ENCODE measurements around the gene LRP5.

The LRP5 gene

DNA sequence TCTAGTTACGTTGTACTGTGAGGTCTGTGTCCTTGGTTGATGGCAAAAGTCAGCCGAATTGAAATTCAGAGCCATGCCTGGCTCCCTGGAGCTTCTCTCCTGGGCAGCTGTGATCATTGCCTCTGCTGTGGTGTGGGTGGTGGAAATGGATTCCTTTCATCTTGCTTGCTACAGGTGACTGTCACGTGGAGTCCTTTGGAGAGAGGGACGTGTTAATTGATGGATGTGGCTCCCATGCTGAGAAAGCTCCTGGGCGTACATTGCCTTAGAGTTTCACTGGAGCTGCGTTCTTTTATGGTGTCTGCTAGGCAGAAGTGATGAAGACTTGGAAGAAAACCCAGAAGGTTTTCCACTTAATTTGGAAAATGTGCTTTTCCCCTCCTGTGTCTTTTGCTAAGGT is 106.3 kb downstream of the LRP5 start:
- CTCF ChIA-PET: no interaction called here
- H3K4me3 ChIP-seq (ENCODE audit: control insufficient read depth in 1 of 7, extremely low read depth in 1 of 7, insufficient read depth in 4 of 7, low read depth in 2 of 7, low read length in 6 of 7): no peak overlapping the region
- no peak for DNase-seq
- peaks cover 3 to 59% (median 36%) of the 10 kb centered on the region in 4 experiments for H3K36me3 ChIP-seq (ENCODE audit: control insufficient read depth in 4 of 4, insufficient read depth in 4 of 4, low read length in 3 of 4)
- WGBS (ENCODE audit: insufficient coverage): 100% methylated on average over 6 of the region's 6 CpGs
- no peak overlapping the region for H3K27ac ChIP-seq (ENCODE audit: insufficient read depth in 1 of 2, low read depth in 1 of 2, low read length in 2 of 2, poor library complexity in 1 of 2, severe bottlenecking in 2 of 2)
- peaks cover 0 to 15% (median 7%) of the 10 kb centered on the region in 4 experiments for H3K4me1 ChIP-seq (ENCODE audit: control extremely low read depth in 1 of 4, control insufficient read depth in 4 of 4, insufficient read depth in 4 of 4, low read length in 3 of 4)
- POLR2A ChIA-PET: no interaction called here
- H3K27me3 ChIP-seq (replicated peaks in 2 of 5; ENCODE audit: control insufficient read depth in 4 of 5, insufficient read depth in 5 of 5, low read length in 4 of 5): no peaks in the 10 kb centered on the region
- no peaks in the 10 kb centered on the region for H3K9me3 ChIP-seq (ENCODE audit: control extremely low read depth in 1 of 5, control insufficient read depth in 4 of 5, insufficient read depth in 2 of 5, low read depth in 1 of 5, low read length in 4 of 5)

DNA sequence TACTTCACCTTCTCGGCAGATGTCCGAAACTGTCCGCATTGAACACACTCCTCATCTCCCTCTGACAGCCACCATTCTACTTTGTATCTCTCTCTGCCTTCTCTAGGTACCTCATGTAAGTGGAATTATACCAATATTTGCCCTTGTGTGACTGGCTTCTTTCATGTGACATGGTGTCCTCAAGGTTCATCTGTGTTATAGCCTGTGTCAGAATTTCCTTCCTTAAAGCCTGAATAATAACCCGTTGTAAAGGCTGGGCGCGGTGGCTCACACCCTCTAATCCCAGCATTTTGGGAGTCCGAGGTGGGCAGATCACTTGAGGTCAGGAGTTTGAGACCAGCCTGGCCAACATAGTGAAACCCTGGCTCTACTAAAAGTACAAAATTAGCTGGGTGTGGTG is 107.8 kb downstream of the LRP5 start:
- Histone ChIP-seq H3K27ac (ENCODE audit: insufficient read depth in 1 of 2, low read depth in 1 of 2, low read length in 2 of 2, poor library complexity in 1 of 2, severe bottlenecking in 2 of 2) (no peak overlapping the region), H3K36me3 (ENCODE audit: control insufficient read depth in 4 of 4, insufficient read depth in 4 of 4, low read length in 3 of 4) (peaks cover 0 to 59% (median 36%) of the 10 kb centered on the region in 4 experiments), H3K4me1 (ENCODE audit: control extremely low read depth in 1 of 4, control insufficient read depth in 4 of 4, insufficient read depth in 4 of 4, low read length in 3 of 4) (peaks cover 0 to under 1% (median under 1%) of the 10 kb centered on the region in 4 experiments), H3K27me3 (replicated peaks in 2 of 5; ENCODE audit: control insufficient read depth in 4 of 5, insufficient read depth in 5 of 5, low read length in 4 of 5) (no peaks in the 10 kb centered on the region), H3K9me3 (ENCODE audit: control extremely low read depth in 1 of 5, control insufficient read depth in 4 of 5, insufficient read depth in 2 of 5, low read depth in 1 of 5, low read length in 4 of 5) (no peaks in the 10 kb centered on the region), H3K4me3 (ENCODE audit: control insufficient read depth in 1 of 7, extremely low read depth in 1 of 7, insufficient read depth in 4 of 7, low read depth in 2 of 7, low read length in 6 of 7) (no peak overlapping the region)
- no peak for DNase-seq
- POLR2A ChIA-PET: no interaction called here
- CTCF ChIA-PET: no interaction called here
- 100% methylated on average over 6 of the region's 7 CpGs for WGBS (ENCODE audit: insufficient coverage)

DNA sequence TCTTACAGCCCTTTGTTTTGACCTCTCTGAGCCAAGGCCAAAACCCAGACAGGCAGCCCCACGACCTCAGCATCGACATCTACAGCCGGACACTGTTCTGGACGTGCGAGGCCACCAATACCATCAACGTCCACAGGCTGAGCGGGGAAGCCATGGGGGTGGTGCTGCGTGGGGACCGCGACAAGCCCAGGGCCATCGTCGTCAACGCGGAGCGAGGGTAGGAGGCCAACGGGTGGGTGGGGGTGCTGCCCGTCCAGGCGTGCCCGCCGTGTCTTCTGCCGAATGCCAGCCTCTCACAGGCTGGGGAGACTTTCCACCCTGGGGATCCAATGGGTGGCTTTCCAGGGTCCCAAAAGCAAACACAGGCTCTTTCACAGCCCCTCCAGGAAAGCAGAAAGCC is 111.1 kb downstream of the LRP5 start:
- Histone ChIP-seq H3K27me3 (replicated peaks in 2 of 5; ENCODE audit: control insufficient read depth in 4 of 5, insufficient read depth in 5 of 5, low read length in 4 of 5) (no peaks in the 10 kb centered on the region), H3K4me1 (ENCODE audit: control extremely low read depth in 1 of 4, control insufficient read depth in 4 of 4, insufficient read depth in 4 of 4, low read length in 3 of 4) (no peaks in the 10 kb centered on the region), H3K27ac (ENCODE audit: insufficient read depth in 1 of 2, low read depth in 1 of 2, low read length in 2 of 2, poor library complexity in 1 of 2, severe bottlenecking in 2 of 2) (no peak overlapping the region), H3K4me3 (ENCODE audit: control insufficient read depth in 1 of 7, extremely low read depth in 1 of 7, insufficient read depth in 4 of 7, low read depth in 2 of 7, low read length in 6 of 7) (no peak overlapping the region), H3K36me3 (ENCODE audit: control insufficient read depth in 4 of 4, insufficient read depth in 4 of 4, low read length in 3 of 4) (peaks cover 1 to 66% (median 49%) of the 10 kb centered on the region in 4 experiments), H3K9me3 (ENCODE audit: control extremely low read depth in 1 of 5, control insufficient read depth in 4 of 5, insufficient read depth in 2 of 5, low read depth in 1 of 5, low read length in 4 of 5) (peaks cover 0 to 17% (median 9%) of the 10 kb centered on the region in 5 experiments)
- CTCF ChIA-PET: interaction anchor here (0.9 to 1.0 kb wide), 2 partner anchors 9 to 160 kb away, joined by 3 to 4 read pairs; no protein-coding TSS in a partner anchor
- 95% methylated on average over 21 of the region's 21 CpGs for WGBS (ENCODE audit: insufficient coverage)
- no peak for DNase-seq
- POLR2A ChIA-PET: no interaction called here

DNA sequence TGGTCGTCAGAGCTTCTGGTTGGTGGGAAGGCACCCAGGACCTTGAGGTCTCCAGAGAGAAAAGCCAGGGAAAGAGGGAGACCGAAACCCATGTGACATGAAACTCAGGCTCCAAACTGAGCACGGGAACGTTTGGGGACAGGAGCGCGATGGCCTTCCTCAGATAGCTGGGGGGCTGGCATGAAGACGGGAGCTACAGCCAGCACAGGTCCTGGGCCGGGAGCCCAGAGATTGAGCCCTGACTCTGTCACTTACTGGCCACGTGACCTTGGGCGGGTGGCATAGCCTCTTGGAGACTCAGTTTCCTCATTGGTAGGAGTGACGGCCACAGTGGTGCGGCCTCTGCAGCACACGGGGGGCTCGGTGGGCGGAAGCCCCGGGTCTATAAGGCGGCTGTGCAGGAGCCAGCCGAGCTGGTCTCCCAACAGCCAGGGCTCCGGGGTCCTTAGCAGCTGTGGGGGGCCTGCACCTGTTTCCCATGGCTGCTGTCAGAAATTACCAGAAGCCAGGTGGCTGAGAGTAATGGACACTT is 111.8 kb downstream of the LRP5 start:
- Histone ChIP-seq H3K36me3 (ENCODE audit: control insufficient read depth in 4 of 4, insufficient read depth in 4 of 4, low read length in 3 of 4) (peaks cover 3 to 67% (median 51%) of the 10 kb centered on the region in 4 experiments), H3K4me3 (ENCODE audit: control insufficient read depth in 1 of 7, extremely low read depth in 1 of 7, insufficient read depth in 4 of 7, low read depth in 2 of 7, low read length in 6 of 7) (no peak overlapping the region), H3K27ac (ENCODE audit: insufficient read depth in 1 of 2, low read depth in 1 of 2, low read length in 2 of 2, poor library complexity in 1 of 2, severe bottlenecking in 2 of 2) (no peak overlapping the region), H3K9me3 (ENCODE audit: control extremely low read depth in 1 of 5, control insufficient read depth in 4 of 5, insufficient read depth in 2 of 5, low read depth in 1 of 5, low read length in 4 of 5) (peaks cover 0 to 23% (median 13%) of the 10 kb centered on the region in 5 experiments), H3K27me3 (replicated peaks in 2 of 5; ENCODE audit: control insufficient read depth in 4 of 5, insufficient read depth in 5 of 5, low read length in 4 of 5) (no peaks in the 10 kb centered on the region), H3K4me1 (ENCODE audit: control extremely low read depth in 1 of 4, control insufficient read depth in 4 of 4, insufficient read depth in 4 of 4, low read length in 3 of 4) (no peaks in the 10 kb centered on the region)
- ChIA-PET CTCF (interaction anchor here (0.9 to 1.0 kb wide), 2 partner anchors 9 to 161 kb away, joined by 3 to 4 read pairs; no protein-coding TSS in a partner anchor), POLR2A (no interaction called here)
- 97% methylated on average over 11 of the region's 19 CpGs for whole genome bisulfite sequencing (ENCODE audit: insufficient coverage)
- no peak for DNase-seq

DNA sequence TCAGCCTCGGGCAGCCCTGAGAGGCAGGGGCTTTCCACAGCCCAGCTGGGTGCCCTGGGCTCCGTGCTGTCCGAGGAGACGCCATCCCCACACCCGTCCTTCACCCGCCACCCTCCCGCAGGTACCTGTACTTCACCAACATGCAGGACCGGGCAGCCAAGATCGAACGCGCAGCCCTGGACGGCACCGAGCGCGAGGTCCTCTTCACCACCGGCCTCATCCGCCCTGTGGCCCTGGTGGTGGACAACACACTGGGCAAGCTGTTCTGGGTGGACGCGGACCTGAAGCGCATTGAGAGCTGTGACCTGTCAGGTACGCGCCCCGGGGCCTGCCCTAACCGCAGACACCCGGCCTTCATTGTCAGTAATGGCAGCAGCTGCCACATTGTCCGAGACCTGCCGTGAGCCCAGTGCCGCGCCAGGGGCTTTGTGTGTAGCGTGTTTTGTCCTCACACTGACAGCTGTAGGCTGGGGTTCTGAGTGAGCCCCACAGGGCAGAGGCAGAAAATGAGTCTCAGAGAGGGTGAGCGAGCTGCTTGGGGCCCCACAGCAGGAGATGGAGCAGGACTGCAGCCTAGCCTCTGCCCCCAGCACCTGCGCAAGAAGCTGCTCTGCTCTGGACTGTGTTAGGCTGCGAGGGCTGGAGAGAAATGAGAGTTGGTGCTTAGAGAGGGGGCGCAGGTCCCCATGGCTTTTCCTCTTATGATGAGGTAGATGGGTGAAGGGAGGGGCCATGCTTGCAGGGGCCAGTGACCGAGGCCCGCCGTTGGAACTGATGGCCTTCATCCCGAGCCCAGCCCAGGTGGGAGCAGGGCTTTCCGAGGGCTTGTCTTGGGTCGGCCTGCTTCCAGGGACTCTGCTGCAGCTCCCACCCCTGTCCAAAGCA is 112.8 kb downstream of the LRP5 start:
- no peak overlapping the region for H3K4me3 ChIP-seq (ENCODE audit: control insufficient read depth in 1 of 7, extremely low read depth in 1 of 7, insufficient read depth in 4 of 7, low read depth in 2 of 7, low read length in 6 of 7)
- peaks cover 8 to 72% (median 56%) of the 10 kb centered on the region in 4 experiments for H3K36me3 ChIP-seq (ENCODE audit: control insufficient read depth in 4 of 4, insufficient read depth in 4 of 4, low read length in 3 of 4)
- H3K27ac ChIP-seq (ENCODE audit: insufficient read depth in 1 of 2, low read depth in 1 of 2, low read length in 2 of 2, poor library complexity in 1 of 2, severe bottlenecking in 2 of 2): no peak overlapping the region
- no peaks in the 10 kb centered on the region for H3K27me3 ChIP-seq (replicated peaks in 2 of 5; ENCODE audit: control insufficient read depth in 4 of 5, insufficient read depth in 5 of 5, low read length in 4 of 5)
- H3K4me1 ChIP-seq (ENCODE audit: control extremely low read depth in 1 of 4, control insufficient read depth in 4 of 4, insufficient read depth in 4 of 4, low read length in 3 of 4): no peaks in the 10 kb centered on the region
- WGBS (ENCODE audit: insufficient coverage): 98% methylated on average over 37 of the region's 40 CpGs
- peaks cover 3 to 31% (median 18%) of the 10 kb centered on the region in 5 experiments for H3K9me3 ChIP-seq (ENCODE audit: control extremely low read depth in 1 of 5, control insufficient read depth in 4 of 5, insufficient read depth in 2 of 5, low read depth in 1 of 5, low read length in 4 of 5)
- DNase-seq: no peak
- POLR2A ChIA-PET: no interaction called here
- CTCF ChIA-PET: no interaction called here

DNA sequence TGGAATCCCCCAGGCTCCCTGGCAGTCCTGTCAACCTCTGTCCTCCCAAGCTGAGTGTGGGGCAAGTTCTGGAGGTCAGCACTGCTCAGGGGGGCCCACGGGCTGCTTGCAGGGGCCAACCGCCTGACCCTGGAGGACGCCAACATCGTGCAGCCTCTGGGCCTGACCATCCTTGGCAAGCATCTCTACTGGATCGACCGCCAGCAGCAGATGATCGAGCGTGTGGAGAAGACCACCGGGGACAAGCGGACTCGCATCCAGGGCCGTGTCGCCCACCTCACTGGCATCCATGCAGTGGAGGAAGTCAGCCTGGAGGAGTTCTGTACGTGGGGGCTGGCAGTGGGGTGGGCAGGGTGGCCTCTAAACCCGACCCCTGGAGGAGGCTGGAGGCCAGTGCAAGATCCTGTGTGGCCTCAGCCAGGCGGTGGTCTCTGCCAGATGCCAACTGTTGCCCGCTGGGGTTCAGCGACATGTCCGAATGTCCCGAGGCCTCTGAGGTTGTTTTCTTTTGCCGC is 113.5 kb downstream of the LRP5 start:
- ChIA-PET POLR2A (no interaction called here), CTCF (no interaction called here)
- DNase-seq: no peak
- H3K4me1 ChIP-seq (ENCODE audit: control extremely low read depth in 1 of 4, control insufficient read depth in 4 of 4, insufficient read depth in 4 of 4, low read length in 3 of 4): no peaks in the 10 kb centered on the region
- peaks cover 3 to 31% (median 18%) of the 10 kb centered on the region in 5 experiments for H3K9me3 ChIP-seq (ENCODE audit: control extremely low read depth in 1 of 5, control insufficient read depth in 4 of 5, insufficient read depth in 2 of 5, low read depth in 1 of 5, low read length in 4 of 5)
- no peak overlapping the region for H3K4me3 ChIP-seq (ENCODE audit: control insufficient read depth in 1 of 7, extremely low read depth in 1 of 7, insufficient read depth in 4 of 7, low read depth in 2 of 7, low read length in 6 of 7)
- 98% methylated on average over 20 of the region's 21 CpGs for WGBS (ENCODE audit: insufficient coverage)
- no peak overlapping the region for H3K27ac ChIP-seq (ENCODE audit: insufficient read depth in 1 of 2, low read depth in 1 of 2, low read length in 2 of 2, poor library complexity in 1 of 2, severe bottlenecking in 2 of 2)
- H3K27me3 ChIP-seq (replicated peaks in 2 of 5; ENCODE audit: control insufficient read depth in 4 of 5, insufficient read depth in 5 of 5, low read length in 4 of 5): no peaks in the 10 kb centered on the region
- H3K36me3 ChIP-seq (ENCODE audit: control insufficient read depth in 4 of 4, insufficient read depth in 4 of 4, low read length in 3 of 4): peaks cover 8 to 76% (median 62%) of the 10 kb centered on the region in 4 experiments

DNA sequence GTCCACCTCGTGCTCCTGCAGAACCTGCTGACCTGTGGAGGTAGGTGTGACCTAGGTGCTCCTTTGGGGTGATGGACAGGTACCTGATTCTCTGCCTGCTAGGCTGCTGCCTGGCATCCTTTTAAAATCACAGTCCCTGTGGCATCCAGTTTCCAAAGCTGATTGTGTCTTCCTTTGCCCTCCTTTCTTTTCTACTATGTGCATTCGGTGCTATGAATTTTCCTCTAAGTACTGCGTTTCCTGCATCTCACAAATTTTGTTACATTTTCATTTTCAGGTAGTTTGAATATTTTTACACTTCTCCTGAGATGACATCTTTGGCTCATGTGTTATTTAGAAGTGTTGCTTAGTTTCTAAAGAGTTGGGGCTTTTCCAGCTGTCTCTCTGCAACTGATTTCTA is 117.3 kb downstream of the LRP5 start:
- peaks cover 3 to 31% (median 18%) of the 10 kb centered on the region in 5 experiments for H3K9me3 ChIP-seq (ENCODE audit: control extremely low read depth in 1 of 5, control insufficient read depth in 4 of 5, insufficient read depth in 2 of 5, low read depth in 1 of 5, low read length in 4 of 5)
- H3K36me3 ChIP-seq (ENCODE audit: control insufficient read depth in 4 of 4, insufficient read depth in 4 of 4, low read length in 3 of 4): peaks cover 8 to 91% (median 67%) of the 10 kb centered on the region in 4 experiments
- CTCF ChIA-PET: interaction anchor here (1.2 kb wide), 1 partner anchor 12 kb away, joined by 3 read pairs; no protein-coding TSS in a partner anchor
- no peak for DNase-seq
- no peaks in the 10 kb centered on the region for H3K4me1 ChIP-seq (ENCODE audit: control extremely low read depth in 1 of 4, control insufficient read depth in 4 of 4, insufficient read depth in 4 of 4, low read length in 3 of 4)
- H3K27ac ChIP-seq (ENCODE audit: insufficient read depth in 1 of 2, low read depth in 1 of 2, low read length in 2 of 2, poor library complexity in 1 of 2, severe bottlenecking in 2 of 2): no peak overlapping the region
- no peak overlapping the region for H3K4me3 ChIP-seq (ENCODE audit: control insufficient read depth in 1 of 7, extremely low read depth in 1 of 7, insufficient read depth in 4 of 7, low read depth in 2 of 7, low read length in 6 of 7)
- POLR2A ChIA-PET: no interaction called here
- WGBS (ENCODE audit: insufficient coverage): 100% methylated on average over 1 of the region's 3 CpGs
- no peaks in the 10 kb centered on the region for H3K27me3 ChIP-seq (replicated peaks in 2 of 5; ENCODE audit: control insufficient read depth in 4 of 5, insufficient read depth in 5 of 5, low read length in 4 of 5)
